HL-60 (cell line): ENCODE data around the gene GON4L.

Experiments
- DNase-seq, 2 experiments: peaks; one replicate each; pipeline ENCODE4 v3.0.0-alpha.2; 2010 to 2020; ENCODE audit warnings: low read depth in 1 of 2, low spot score in 1 of 2
- H3K27ac ChIP-seq: fragments of 250-450 bp; sonication (Bioruptor Pico); replicated peaks from 2 replicates; pipeline ENCODE4 v1.5.1; 2020; ENCODE audit warnings: mild to moderate bottlenecking, moderate library complexity
- H3K27me3 ChIP-seq: fragments of 250-450 bp; sonication (Bioruptor Pico); 2 replicates; pipeline ENCODE4 v1.5.1; 2021; ENCODE audit warnings: mild to moderate bottlenecking, moderate library complexity; ENCODE audit not compliant: insufficient read depth, poor library complexity, severe bottlenecking
- H3K4me3 ChIP-seq: replicated peaks from 2 replicates; pipeline ENCODE4 v1.5.1; 2011; ENCODE audit warnings: mild to moderate bottlenecking, control low read depth, low read length; ENCODE audit not compliant: insufficient read depth
- CTCF ChIP-seq: IDR thresholded peaks from one replicate; pipeline ENCODE4 v1.5.1; 2011; ENCODE audit warnings: low read length, control low read depth, inconsistent platforms; ENCODE audit not compliant: insufficient read depth
- GABPA ChIP-seq: IDR thresholded peaks from 2 replicates; pipeline ENCODE4 v1.6.1; 2012; ENCODE audit warnings: low read depth
- POLR2AphosphoS5 ChIP-seq: IDR thresholded peaks from 2 replicates; pipeline ENCODE4 v1.6.1; 2012; ENCODE audit warnings: low read depth
- SPI1 ChIP-seq: IDR thresholded peaks from 2 replicates; pipeline ENCODE4 v1.6.1; 2012; ENCODE audit warnings: low read depth, mild to moderate bottlenecking, borderline replicate concordance
- TF ChIP-seq, protein P1 (sequence below): IDR thresholded peaks from 2 replicates; pipeline ENCODE4 v1.6.1; 2012; ENCODE audit warnings: low read depth; ENCODE audit not compliant: insufficient replicate concordance

Gene GON4L

DNA sequence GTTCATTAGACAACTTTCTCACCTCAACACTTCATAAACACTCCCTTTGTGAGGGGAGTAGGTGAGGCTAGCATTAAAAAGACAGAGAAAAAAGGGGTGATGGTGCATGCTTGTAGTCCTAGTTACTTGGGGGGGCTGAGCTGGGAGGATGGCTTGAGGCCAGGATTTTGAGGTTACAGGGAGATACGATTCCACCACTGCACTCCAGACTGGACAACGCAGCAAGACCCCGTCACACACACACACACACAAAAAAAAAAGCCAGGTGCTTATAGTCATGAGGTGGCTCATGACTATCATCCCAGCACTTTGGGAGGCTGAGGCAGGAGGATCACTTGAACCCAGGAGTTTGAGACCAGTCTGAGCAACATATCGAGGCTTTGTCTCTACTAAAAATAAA, 29.6 kb downstream of the GON4L start:
- DNase-seq, result no peak
- TF ChIP-seq CTCF (no peak), SPI1 (no peak), GABPA (no peak), POLR2AphosphoS5 (no peak)
- TF ChIP-seq, protein P1, sequence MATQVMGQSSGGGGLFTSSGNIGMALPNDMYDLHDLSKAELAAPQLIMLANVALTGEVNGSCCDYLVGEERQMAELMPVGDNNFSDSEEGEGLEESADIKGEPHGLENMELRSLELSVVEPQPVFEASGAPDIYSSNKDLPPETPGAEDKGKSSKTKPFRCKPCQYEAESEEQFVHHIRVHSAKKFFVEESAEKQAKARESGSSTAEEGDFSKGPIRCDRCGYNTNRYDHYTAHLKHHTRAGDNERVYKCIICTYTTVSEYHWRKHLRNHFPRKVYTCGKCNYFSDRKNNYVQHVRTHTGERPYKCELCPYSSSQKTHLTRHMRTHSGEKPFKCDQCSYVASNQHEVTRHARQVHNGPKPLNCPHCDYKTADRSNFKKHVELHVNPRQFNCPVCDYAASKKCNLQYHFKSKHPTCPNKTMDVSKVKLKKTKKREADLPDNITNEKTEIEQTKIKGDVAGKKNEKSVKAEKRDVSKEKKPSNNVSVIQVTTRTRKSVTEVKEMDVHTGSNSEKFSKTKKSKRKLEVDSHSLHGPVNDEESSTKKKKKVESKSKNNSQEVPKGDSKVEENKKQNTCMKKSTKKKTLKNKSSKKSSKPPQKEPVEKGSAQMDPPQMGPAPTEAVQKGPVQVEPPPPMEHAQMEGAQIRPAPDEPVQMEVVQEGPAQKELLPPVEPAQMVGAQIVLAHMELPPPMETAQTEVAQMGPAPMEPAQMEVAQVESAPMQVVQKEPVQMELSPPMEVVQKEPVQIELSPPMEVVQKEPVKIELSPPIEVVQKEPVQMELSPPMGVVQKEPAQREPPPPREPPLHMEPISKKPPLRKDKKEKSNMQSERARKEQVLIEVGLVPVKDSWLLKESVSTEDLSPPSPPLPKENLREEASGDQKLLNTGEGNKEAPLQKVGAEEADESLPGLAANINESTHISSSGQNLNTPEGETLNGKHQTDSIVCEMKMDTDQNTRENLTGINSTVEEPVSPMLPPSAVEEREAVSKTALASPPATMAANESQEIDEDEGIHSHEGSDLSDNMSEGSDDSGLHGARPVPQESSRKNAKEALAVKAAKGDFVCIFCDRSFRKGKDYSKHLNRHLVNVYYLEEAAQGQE, result no peak
- no peak overlapping the region for H3K4me3 ChIP-seq
- H3K27ac ChIP-seq, result no peak overlapping the region
- H3K27me3 ChIP-seq, result no peaks in the 10 kb centered on the region

GRCh38 chr1:155816351-155816750, 40.7 kb downstream of the GON4L start:
- Histone ChIP-seq H3K27me3 (no peaks in the 10 kb centered on the region), H3K4me3 (no peak overlapping the region), H3K27ac (no peak overlapping the region)
- no peak for DNase-seq
- TF ChIP-seq POLR2AphosphoS5, result no peak
- TF ChIP-seq, protein P1, result no peak
- no peak for TF ChIP-seq SPI1
- no peak for TF ChIP-seq GABPA
- TF ChIP-seq CTCF, result no peak

GRCh38 chr1:155813672-155814071, 43.3 kb downstream of the GON4L start:
- Histone ChIP-seq H3K27ac (no peak overlapping the region), H3K27me3 (no peaks in the 10 kb centered on the region), H3K4me3 (no peak overlapping the region)
- no peak for DNase-seq
- TF ChIP-seq, protein P1, result no peak
- no peak for TF ChIP-seq SPI1

GRCh38 chr1:155812878-155813277, 44.1 kb downstream of the GON4L start:
- H3K4me3 ChIP-seq, result no peak overlapping the region
- TF ChIP-seq SPI1, result peak; percentile 35; the same call in 1 of the 2 replicates
- TF ChIP-seq, protein P1, result no peak

More at GRCh38 chr1:155812878-155813277, 44.1 kb downstream of the GON4L start:
- Histone ChIP-seq H3K27ac (no peak overlapping the region), H3K27me3 (no peaks in the 10 kb centered on the region)
- no peak for DNase-seq
